Naive B cell (primary cell): ENCODE data around the gene PNPLA3. TPM values are rescaled to one million over a fixed set of nuclear protein-coding genes. Genes with fewer than 3 reads are reported as not detected.

Source experiments
- ATAC-seq, 2 donors: fragments of 150-1000 bp; cut with Tn5 transposase; 2 replicates each; pipeline ENCODE4 v1.10.0; 2021; ENCODE audit warnings: low read depth in 2 of 2, mild to moderate bottlenecking in 2 of 2, moderate library complexity in 2 of 2
- DNase-seq: peaks from one replicate; pipeline ENCODE4 v3.0.0; 2022
- H3K27ac Mint-ChIP-seq, 6 donors: one replicate each; pipeline ENCODE4 v1.8.0; 2020 to 2022; ENCODE audit warnings: mild to moderate bottlenecking in 6 of 6, mixed read lengths in 6 of 6, moderate library complexity in 5 of 6, inconsistent platforms in 2 of 6
- H3K27me3 Mint-ChIP-seq, 3 donors: one replicate each; pipeline ENCODE4 v1.8.0; 2021 to 2022; ENCODE audit warnings: mixed read lengths in 3 of 3, mild to moderate bottlenecking in 1 of 3
- H3K36me3 Mint-ChIP-seq, 2 donors: one replicate each; pipeline ENCODE4 v1.8.0; 2020 to 2022; ENCODE audit warnings: mixed read lengths in 2 of 2, inconsistent platforms in 1 of 2, mild to moderate bottlenecking in 1 of 2
- H3K4me1 Mint-ChIP-seq, 3 donors: one replicate each; pipeline ENCODE4 v1.8.0; 2020 to 2022; ENCODE audit warnings: mixed read lengths in 3 of 3, inconsistent platforms in 1 of 3, mild to moderate bottlenecking in 1 of 3, moderate library complexity in 1 of 3
- H3K4me3 Mint-ChIP-seq, 8 donors: one replicate each; pipeline ENCODE4 v1.8.0; 2020 to 2022; ENCODE audit warnings: mild to moderate bottlenecking in 8 of 8, mixed read lengths in 8 of 8, moderate library complexity in 8 of 8, inconsistent platforms in 2 of 8
- H3K9me3 Mint-ChIP-seq, 7 donors: one replicate each; pipeline ENCODE4 v1.8.0; 2020 to 2022; ENCODE audit warnings: mixed read lengths in 7 of 7, mild to moderate bottlenecking in 5 of 7, inconsistent platforms in 2 of 7, moderate library complexity in 1 of 7
- polyA plus RNA-seq, 6 donors: library from polyadenylated mRNA; unstranded; fragments of 300-500 nt; fragmentation: Illumina TruSeq; gene quantifications; one replicate each; pipeline ENCODE4 v1.2.3, GENCODE V29; 2021; ENCODE audit warnings: low read depth in 6 of 6

Gene PNPLA3
- polyA plus RNA-seq, 6 donors from 2014 or later, result not detected

DNA sequence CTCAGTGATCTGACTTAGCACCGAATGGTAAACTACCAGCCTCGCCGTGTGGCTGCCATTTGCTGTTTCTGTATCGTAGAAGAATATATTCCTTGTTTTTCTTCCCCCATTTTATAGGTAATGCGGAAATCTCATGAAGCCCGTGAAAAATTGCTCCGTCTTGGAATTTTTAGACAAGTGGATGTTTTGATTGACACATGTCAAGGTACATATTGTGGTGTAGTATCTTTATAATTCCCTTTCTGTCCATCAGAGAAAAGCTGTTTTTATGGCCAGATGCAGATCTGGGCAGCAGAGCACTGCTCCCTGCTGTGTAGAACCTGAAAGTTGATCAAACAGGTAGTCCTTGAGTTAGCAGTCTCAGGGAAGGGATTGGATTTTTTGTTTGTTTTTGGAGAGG, 45.0 kb downstream of the PNPLA3 start:
- ATAC-seq, result no peak
- H3K9me3 Mint-ChIP-seq, result no peaks in the 10 kb centered on the region
- H3K36me3 Mint-ChIP-seq, result peaks cover 40 to 47% of the 10 kb centered on the region in 2 donors
- no peaks in the 10 kb centered on the region for H3K27me3 Mint-ChIP-seq
- peaks cover 0 to 10% (median 6%) of the 10 kb centered on the region in 3 donors for H3K4me1 Mint-ChIP-seq
- DNase-seq, result no peak
- H3K27ac Mint-ChIP-seq, result peak overlapping the region in 1 of 6 donors; percentile 67
- no peak overlapping the region for H3K4me3 Mint-ChIP-seq

DNA sequence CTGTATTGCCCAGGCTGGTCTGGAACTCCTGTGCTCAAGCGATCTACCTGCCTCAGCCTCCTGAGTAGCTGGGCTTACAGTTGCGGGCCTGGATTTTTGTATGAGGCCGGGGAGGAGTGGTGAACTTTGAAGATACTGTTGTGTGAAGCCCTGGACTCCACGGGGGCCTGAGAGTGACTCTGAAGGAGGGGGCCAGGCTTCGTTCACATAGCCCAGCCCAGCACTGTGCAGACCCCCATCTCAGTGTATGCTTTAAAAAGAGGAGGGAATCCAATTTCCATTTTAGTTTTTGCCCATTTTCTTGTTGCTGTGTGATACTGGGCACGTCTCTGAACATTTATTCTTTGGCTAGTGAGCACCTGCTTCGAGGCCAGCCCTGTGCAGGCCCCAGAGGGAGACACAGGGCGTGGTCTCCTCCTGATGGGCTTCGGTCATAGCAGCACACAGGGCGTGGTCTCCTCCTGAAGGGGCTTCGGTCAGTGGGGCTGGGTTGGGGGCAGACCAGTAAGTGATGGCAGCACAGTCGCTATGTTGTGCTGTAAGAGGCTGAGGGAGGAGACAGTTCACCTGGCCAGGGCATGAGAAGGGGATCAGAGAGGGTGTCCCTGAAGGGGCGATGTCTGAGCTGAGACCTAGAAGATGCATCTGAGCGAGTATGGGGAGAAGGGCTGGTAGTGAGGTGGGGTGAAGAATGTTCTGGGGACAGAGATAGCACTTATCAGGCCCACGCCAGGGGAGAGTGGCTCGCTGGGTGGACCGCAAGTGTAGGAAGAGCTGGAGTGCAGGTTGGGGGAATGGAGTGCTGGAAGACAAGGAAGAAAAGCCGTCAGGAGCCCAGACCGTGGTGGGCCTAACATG, 45.6 kb downstream of the PNPLA3 start:
- H3K4me1 Mint-ChIP-seq, result peaks cover 0 to 10% (median 6%) of the 10 kb centered on the region in 3 donors
- H3K27ac Mint-ChIP-seq, result peak overlapping the region in 1 of 6 donors; percentile 64
- H3K9me3 Mint-ChIP-seq, result no peaks in the 10 kb centered on the region
- H3K36me3 Mint-ChIP-seq, result peaks cover 41 to 47% of the 10 kb centered on the region in 2 donors
- H3K27me3 Mint-ChIP-seq, result no peaks in the 10 kb centered on the region
- ATAC-seq (no peak), DNase-seq (no peak)
- no peak overlapping the region for H3K4me3 Mint-ChIP-seq

DNA sequence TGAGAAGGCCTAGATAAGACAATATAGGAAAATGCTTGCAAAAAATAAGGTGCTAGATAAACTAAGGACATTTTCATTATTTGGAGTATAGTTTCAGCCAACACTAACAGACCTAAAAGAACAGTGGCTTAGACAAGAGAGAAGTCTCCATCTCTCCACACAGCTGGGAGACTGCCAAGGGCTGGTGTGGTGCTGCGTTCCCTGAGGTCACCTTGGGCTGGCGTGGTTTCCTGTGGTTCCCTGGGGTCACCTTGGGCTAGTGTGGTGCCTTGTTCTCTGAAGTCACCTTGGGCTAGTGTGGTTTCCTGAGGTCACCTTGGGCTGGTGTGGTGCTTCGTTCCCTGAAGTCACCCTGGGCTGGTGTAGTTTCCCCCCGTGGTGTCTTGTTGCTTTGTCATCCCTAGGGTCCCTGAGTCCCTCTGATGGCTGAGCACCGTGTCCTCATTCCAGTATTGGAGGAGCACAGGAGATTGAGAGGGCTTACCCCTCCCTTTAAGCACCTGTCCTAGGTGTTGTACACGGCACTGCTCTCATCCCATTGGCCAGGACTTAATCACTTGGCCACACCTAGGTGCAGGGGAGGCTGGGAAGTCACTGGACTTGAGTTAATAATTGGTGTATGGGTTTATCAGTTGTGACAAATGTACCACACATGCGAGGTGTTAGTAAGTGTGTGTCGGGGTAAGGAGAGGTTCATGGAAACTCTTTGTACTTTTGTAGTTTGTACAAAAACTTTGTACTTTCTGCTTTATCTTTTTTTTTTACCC, 46.6 kb downstream of the PNPLA3 start:
- Mint-ChIP-seq H3K4me1 (peaks cover 0 to 10% (median 6%) of the 10 kb centered on the region in 3 donors), H3K9me3 (no peaks in the 10 kb centered on the region), H3K36me3 (peaks cover 37 to 38% of the 10 kb centered on the region in 2 donors), H3K27me3 (no peaks in the 10 kb centered on the region), H3K4me3 (no peak overlapping the region), H3K27ac (peak overlapping the region in 1 of 6 donors; percentile 64)
- no peak for DNase-seq
- ATAC-seq, result no peak

DNA sequence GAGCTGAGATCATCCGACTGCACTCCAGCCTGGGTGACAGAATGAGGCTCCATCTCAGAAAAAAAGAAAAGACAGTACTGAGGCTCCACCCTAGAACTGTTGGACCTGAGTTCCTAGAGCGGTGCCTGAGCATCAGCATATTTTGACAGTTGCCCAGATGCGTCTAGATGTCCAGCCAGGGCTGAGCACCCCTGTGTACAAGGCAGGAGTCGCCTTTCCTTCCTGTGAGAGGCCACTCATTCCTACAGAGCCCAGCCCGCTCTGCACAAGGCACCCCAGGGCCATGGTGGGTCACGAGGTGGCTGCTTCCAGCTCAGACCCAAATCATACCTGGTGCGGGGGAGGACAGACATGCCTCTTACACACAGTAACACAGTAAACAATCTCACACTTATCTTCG, 47.5 kb downstream of the PNPLA3 start:
- ATAC-seq (no peak), DNase-seq (no peak)
- H3K27ac Mint-ChIP-seq, result no peak overlapping the region
- H3K4me1 Mint-ChIP-seq, result peaks cover 0 to 10% (median 6%) of the 10 kb centered on the region in 3 donors
- no peak overlapping the region for H3K4me3 Mint-ChIP-seq
- H3K36me3 Mint-ChIP-seq, result peaks cover 32 to 37% of the 10 kb centered on the region in 2 donors
- no peaks in the 10 kb centered on the region for H3K27me3 Mint-ChIP-seq
- no peaks in the 10 kb centered on the region for H3K9me3 Mint-ChIP-seq

DNA sequence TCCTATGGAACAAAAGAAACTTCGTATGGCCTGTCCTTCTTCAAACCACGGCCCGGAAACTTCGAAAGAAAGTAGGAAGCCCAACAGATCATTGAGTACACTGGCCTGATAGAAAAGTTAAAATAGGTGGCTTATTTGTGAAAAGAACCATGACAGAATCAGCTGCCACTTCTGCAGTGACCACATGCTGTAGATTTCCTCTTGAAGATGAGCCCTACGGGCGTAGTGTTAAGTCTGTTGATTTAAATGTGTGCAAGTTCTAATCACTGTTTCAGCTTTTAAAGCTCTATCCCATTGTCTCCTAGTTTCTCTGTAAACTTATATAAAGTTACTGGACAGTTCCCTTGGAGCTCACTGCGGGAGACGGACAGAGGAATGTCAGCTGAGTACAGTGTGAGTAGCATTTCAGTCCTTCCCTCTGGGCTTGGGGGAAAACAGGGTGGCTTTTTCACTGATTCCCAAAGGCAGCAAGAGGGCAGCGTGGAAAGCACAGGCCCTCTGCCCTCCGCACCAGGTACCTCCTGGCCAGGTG, 49.4 kb downstream of the PNPLA3 start:
- DNase-seq (no peak), ATAC-seq (no peak)
- peaks cover 0 to 4% (median 0%) of the 10 kb centered on the region in 3 donors for H3K4me1 Mint-ChIP-seq
- H3K27ac Mint-ChIP-seq, result no peak overlapping the region
- H3K9me3 Mint-ChIP-seq, result no peaks in the 10 kb centered on the region
- no peaks in the 10 kb centered on the region for H3K27me3 Mint-ChIP-seq
- peaks cover 21% of the 10 kb centered on the region in 2 donors for H3K36me3 Mint-ChIP-seq
- H3K4me3 Mint-ChIP-seq, result no peak overlapping the region

DNA sequence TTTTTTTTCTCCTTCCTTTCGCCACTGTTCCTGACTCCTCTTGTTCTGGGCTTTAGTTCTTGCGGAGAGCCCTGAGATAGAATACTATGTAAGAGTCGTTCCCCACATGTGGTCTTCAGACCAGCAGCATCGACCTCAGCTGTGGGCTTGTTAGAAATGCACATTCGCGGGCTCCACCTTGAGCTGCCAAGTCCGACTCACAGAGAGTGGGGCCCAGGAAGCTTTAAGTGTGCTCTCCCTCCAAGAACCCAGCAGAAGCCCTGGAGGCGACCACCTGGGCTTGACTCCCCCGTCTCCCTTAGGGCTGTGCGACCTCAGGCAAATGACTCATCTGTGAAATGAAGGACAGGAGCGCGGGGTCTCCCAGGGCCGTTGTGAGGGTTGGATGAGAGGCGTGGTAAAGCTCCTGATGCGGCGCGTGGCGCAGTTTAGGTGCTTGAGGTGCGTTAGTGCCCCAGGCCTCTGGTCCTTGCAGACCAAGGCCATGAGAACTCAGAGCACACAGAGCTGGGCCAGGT, 50.5 kb downstream of the PNPLA3 start:
- H3K27me3 Mint-ChIP-seq, result no peaks in the 10 kb centered on the region
- H3K9me3 Mint-ChIP-seq, result no peaks in the 10 kb centered on the region
- H3K4me3 Mint-ChIP-seq, result no peak overlapping the region
- peak overlapping the region in 1 of 6 donors; percentile 63 for H3K27ac Mint-ChIP-seq
- ATAC-seq (no peak), DNase-seq (no peak)
- H3K4me1 Mint-ChIP-seq, result peaks cover 0 to 6% (median 0%) of the 10 kb centered on the region in 3 donors
- peaks cover 20 to 26% of the 10 kb centered on the region in 2 donors for H3K36me3 Mint-ChIP-seq

DNA sequence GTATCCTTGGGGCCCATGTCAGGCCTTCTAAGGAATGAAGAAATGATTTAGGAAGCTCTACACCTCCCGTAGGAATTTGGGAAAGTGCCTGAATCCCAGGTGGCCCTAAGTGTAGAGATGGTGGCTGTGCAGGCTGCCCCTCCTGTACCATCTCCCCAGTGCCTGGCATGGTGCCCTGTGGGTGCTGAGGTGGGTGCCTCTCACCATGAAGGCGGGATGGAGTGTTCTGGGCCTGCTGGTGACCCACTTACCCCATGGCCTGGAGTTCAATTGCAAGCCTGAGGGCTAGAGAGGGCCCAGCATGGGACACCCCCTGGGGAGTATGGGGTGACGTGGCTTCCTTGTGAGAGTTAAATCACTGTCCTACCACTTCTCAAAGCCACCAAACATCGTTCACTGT, 51.4 kb downstream of the PNPLA3 start:
- no peak for ATAC-seq

DNA sequence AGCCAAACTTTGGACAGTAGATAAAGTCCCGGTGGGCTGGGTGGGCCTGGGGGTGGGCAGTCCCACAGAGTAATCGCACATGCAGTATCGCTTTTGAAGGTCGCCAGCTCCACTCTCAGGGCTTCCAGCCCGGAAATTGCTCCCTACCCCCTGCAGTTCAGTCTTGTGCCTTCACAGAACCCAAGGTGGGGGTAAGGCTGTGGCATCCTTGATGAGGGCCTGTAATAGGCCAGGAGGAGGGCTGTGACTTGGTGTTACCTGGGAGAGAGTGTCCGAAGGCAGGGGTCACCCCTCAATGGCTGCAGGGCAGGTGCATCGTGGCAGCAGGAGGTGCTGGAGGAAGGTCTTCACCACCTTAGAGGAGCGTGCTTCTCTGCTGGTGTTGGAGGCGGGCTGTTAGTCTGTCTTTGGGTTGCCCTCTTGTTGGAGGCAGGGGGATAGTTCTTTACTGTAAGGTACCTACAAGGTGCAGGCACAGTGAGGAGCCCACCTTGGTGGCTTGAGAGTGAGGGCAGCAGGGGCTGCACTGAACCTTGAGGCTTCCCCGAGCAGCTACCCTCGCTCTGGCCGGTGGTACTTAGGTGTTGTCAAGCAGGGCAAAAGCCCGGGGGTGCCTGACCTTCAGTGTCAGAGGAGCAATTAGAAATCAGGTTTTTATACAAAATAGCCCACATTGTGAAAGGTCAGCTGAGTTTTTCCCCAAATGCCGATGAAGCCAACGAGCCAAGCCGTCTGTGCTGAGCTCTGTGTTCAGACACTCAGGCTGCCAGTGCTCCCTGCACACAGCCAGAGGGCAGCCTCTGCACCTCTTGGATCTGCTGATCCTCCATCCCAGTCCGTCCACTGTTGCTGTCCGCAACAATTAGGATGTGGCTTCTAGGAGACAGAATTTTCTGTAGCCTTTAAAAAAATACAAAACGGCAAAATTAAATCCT, 53.5 kb downstream of the PNPLA3 start:
- no peak overlapping the region for H3K4me3 Mint-ChIP-seq
- H3K27ac Mint-ChIP-seq, result peak overlapping the region in 2 of 6 donors; percentile 21 to 29
- DNase-seq (no peak), ATAC-seq (no peak)
- H3K4me1 Mint-ChIP-seq, result peaks cover 0 to 6% (median 0%) of the 10 kb centered on the region in 3 donors
- peaks cover 26 to 35% of the 10 kb centered on the region in 2 donors for H3K36me3 Mint-ChIP-seq
- H3K9me3 Mint-ChIP-seq, result no peaks in the 10 kb centered on the region
- no peaks in the 10 kb centered on the region for H3K27me3 Mint-ChIP-seq

More for the DNA sequence above, 51.4 kb downstream of the PNPLA3 start:
- H3K9me3 Mint-ChIP-seq, result no peaks in the 10 kb centered on the region
- H3K27me3 Mint-ChIP-seq, result no peaks in the 10 kb centered on the region
- DNase-seq, result no peak
- H3K4me3 Mint-ChIP-seq, result no peak overlapping the region
- no peak overlapping the region for H3K27ac Mint-ChIP-seq
- H3K36me3 Mint-ChIP-seq, result peaks cover 21 to 30% of the 10 kb centered on the region in 2 donors
- peaks cover 0 to 6% (median 0%) of the 10 kb centered on the region in 3 donors for H3K4me1 Mint-ChIP-seq

DNA sequence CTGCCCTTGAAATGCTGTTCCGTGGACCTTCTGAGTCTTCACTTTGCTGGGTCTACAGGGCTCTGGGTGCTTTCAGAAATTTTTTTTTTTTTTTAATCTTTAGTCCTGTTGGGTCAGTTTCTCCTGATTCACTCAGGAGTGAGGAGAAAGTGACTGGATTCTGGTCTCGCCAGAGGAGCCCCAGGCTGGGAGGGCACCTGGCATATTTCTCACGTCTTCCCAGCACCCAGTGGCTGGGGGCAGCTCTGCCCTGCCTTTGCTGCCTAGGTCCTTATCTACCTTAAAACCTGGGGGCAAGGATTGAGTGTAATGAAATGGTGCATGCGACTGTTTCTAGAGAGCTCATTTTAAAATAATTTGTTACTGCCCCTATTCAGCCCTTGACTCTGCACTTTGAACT, 55.0 kb downstream of the PNPLA3 start:
- Mint-ChIP-seq H3K4me1 (peaks cover 0 to 6% (median 0%) of the 10 kb centered on the region in 3 donors), H3K27ac (no peak overlapping the region), H3K4me3 (no peak overlapping the region), H3K36me3 (peaks cover 25 to 26% of the 10 kb centered on the region in 2 donors), H3K9me3 (no peaks in the 10 kb centered on the region), H3K27me3 (no peaks in the 10 kb centered on the region)
- no peak for DNase-seq
- no peak for ATAC-seq

DNA sequence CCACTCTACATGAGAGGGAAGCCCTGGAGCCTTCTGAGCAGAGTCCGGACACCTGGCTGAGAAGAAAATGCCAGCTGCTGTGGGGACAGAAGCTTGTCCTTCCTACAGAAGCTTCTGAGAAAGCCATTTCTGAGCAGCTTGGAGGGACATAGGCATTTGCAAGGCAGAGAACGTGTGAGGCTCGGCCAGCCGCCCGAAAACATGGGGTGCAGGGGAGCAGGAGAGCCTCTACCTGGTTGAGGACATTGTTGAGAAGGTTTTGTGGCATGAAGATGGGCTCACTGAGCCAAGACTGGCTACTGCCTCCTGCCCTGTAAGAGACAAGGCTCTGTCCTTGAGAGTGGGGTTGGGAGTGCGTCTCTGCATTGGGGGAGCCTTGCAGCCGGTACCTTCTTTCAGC, 57.0 kb downstream of the PNPLA3 start:
- Mint-ChIP-seq H3K36me3 (peaks cover 17 to 21% of the 10 kb centered on the region in 2 donors), H3K4me3 (no peak overlapping the region), H3K27ac (no peak overlapping the region), H3K4me1 (peaks cover 0 to 6% (median 0%) of the 10 kb centered on the region in 3 donors), H3K9me3 (no peaks in the 10 kb centered on the region), H3K27me3 (no peaks in the 10 kb centered on the region)
- ATAC-seq (no peak), DNase-seq (no peak)

DNA sequence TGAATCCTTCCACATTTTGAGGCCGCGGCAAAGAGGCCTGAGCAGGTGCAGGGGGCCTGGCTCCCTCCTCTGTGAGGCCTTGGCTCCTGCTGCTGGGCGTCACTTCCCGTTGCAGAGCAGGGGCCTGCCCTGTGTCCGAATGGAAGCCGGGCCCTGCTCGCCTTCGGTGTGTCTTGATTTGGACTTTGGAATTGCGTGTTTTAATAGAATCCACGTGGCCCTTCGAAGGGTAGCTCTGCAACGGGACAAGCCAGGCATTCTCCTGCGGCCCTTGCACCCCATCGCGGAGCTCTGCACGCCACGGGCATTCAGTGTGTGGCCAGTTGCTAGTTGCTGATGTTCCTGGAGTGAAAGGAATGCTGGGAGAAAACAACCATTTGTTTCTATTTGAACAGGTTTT, 57.4 kb downstream of the PNPLA3 start:
- H3K4me1 Mint-ChIP-seq, result peaks cover 0 to 6% (median 0%) of the 10 kb centered on the region in 3 donors
- ATAC-seq, result no peak

DNA sequence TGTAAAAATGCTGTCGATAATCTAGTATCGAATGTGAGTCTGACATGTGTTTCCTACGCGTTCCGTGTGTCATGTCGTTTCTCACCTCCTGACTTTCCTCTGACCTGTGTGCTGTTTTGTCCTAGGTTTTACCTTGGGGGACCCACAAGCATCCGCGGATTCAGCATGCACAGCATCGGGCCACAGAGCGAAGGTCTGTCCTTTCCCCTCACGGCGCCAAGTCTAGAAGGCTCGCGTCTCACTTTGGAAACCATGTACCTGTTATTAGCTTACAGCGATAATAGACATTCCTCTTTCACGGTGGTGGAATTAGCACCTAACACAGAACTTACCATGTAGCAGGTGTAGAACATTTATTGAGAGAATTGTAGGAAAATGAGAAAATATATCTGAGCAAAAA, 60.2 kb downstream of the PNPLA3 start:
- H3K27me3 Mint-ChIP-seq, result no peaks in the 10 kb centered on the region
- peaks cover 0 to 6% (median 0%) of the 10 kb centered on the region in 3 donors for H3K4me1 Mint-ChIP-seq
- H3K9me3 Mint-ChIP-seq, result no peaks in the 10 kb centered on the region
- DNase-seq (no peak), ATAC-seq (no peak)
- H3K4me3 Mint-ChIP-seq, result no peak overlapping the region
- H3K27ac Mint-ChIP-seq, result no peak overlapping the region
- H3K36me3 Mint-ChIP-seq, result peaks cover 21 to 23% of the 10 kb centered on the region in 2 donors

More for the DNA sequence above, 57.4 kb downstream of the PNPLA3 start:
- no peak overlapping the region for H3K27ac Mint-ChIP-seq
- H3K9me3 Mint-ChIP-seq, result no peaks in the 10 kb centered on the region
- no peak for DNase-seq
- no peaks in the 10 kb centered on the region for H3K27me3 Mint-ChIP-seq
- peaks cover 17 to 21% of the 10 kb centered on the region in 2 donors for H3K36me3 Mint-ChIP-seq
- peak overlapping the region in 1 of 8 donors; percentile 68 for H3K4me3 Mint-ChIP-seq
